Uterus (tissue), 2 donors: ENCODE results near the gene NSUN6.

Experiments used
- CTCF ChIP-seq, 4 experiments: fragments of 200-600 bp in 2 of 4; fragments of 450-650 bp in 2 of 4; sonication (generic) in 2 of 4; IDR thresholded peaks; one replicate each; pipeline ENCODE4 v1.5.1; 2016 to 2019; ENCODE audit warnings: antibody characterized with exemption in 4 of 4, mild to moderate bottlenecking in 2 of 4, moderate library complexity in 1 of 4
- POLR2A ChIP-seq, 2 donors: fragments of 450-650 bp; IDR thresholded peaks; one replicate each; pipeline ENCODE4 v1.6.1; 2016; ENCODE audit warnings: antibody characterized with exemption in 2 of 2, mild to moderate bottlenecking in 1 of 2, moderate library complexity in 1 of 2

- TF ChIP-seq CTCF (IDR thresholded peaks at IDR 0.05), result no peak
- no peak for TF ChIP-seq POLR2A (IDR thresholded peaks at IDR 0.05)
Observed at GRCh38 chr10:18685555-18685954, 34.2 kb upstream of the NSUN6 start.
